GM12878 (cell line): ENCODE results near the gene LRP1B. TPM values are rescaled to one million over a fixed set of nuclear protein-coding genes. Genes with fewer than 3 reads are reported as not detected.

Experiments
- ATAC-seq: fragments of 200-7000 bp; cut with Tn5 transposase; 3 replicates; pipeline ENCODE4 v1.9.1; 2020; ENCODE audit warnings: mild to moderate bottlenecking, moderate library complexity
- BruUV-seq: library from RNA; stranded (reverse); fragments of 400-500 nt; replicated peaks from 2 replicates; lab custom pipeline; 2021; lab: Mats Ljungman, UMichigan
- CTCF ChIA-PET: fragments of 300-600 bp; sonication (Branson Sonifier 250); formaldehyde crosslinking; extraction: SDS; loops from one replicate; lab custom pipeline; 2021; ENCODE audit warnings: inconsistent platforms; lab: Yijun Ruan, JAX
- POLR2A ChIA-PET: fragments of 350-600 bp; formaldehyde crosslinking; extraction: SDS; loops from one replicate; lab custom pipeline; 2021; ENCODE audit warnings: inconsistent platforms; lab: Charles Lee
- RAD21 ChIA-PET: fragments of 300-600 bp; sonication (Branson Sonifier 250); formaldehyde crosslinking; loops from one replicate; lab custom pipeline; 2023; ENCODE audit warnings: antibody characterized with exemption; ENCODE audit not compliant: unreplicated experiment; lab: Charles Lee
- SMC1A ChIA-PET: fragments of 300-600 bp; sonication (Branson Sonifier 250); formaldehyde crosslinking; loops from one replicate; lab custom pipeline; 2023; ENCODE audit not compliant: unreplicated experiment, uncharacterized antibody; lab: Charles Lee
- DNase-seq: peaks from one replicate; pipeline ENCODE4 v3.0.0-alpha.2; 2011; ENCODE audit warnings: low read depth, low spot score
- FAIRE-seq: peaks from 3 replicates; lab custom pipeline; 2011; peaks lifted over from hg19 to GRCh38; lab: Jason Lieb, UNC
- H2AFZ ChIP-seq: 2 replicates; pipeline ENCODE4 v1.6.0; 2011; ENCODE audit warnings: low read depth, low read length, control low read depth; ENCODE audit not compliant: control insufficient read depth
- H3K27ac ChIP-seq: 2 replicates; pipeline ENCODE4 v1.5.1; 2011; ENCODE audit warnings: control low read depth; ENCODE audit not compliant: control insufficient read depth, insufficient read depth
- H3K27me3 ChIP-seq, 2 experiments: replicated peaks in 1 of 2; 2 replicates each; pipeline versions ENCODE4 v1.6.0 to v1.6.1; 2011; ENCODE audit warnings: low read length in 1 of 2; ENCODE audit not compliant: control insufficient read depth in 2 of 2, insufficient read depth in 2 of 2
- H3K36me3 ChIP-seq, 2 experiments: 2 replicates each; pipeline ENCODE4 v1.5.1; 2011; ENCODE audit warnings: low read length in 1 of 2; ENCODE audit not compliant: control insufficient read depth in 2 of 2, insufficient read depth in 2 of 2
- H3K4me1 ChIP-seq: 2 replicates; pipeline ENCODE4 v1.6.1; 2011; ENCODE audit warnings: mild to moderate bottlenecking, low read length, moderate library complexity, mixed read lengths; ENCODE audit not compliant: control insufficient read depth, insufficient read depth
- H3K4me2 ChIP-seq: 2 replicates; pipeline ENCODE4 v1.6.0; 2011; ENCODE audit warnings: control low read depth; ENCODE audit not compliant: control insufficient read depth, insufficient read depth
- H3K4me3 ChIP-seq: fragments of 200-600 bp; sonication (generic); 2 replicates; pipeline ENCODE4 v1.5.1; 2016
- H3K79me2 ChIP-seq: 2 replicates; pipeline ENCODE4 v1.6.0; 2011; ENCODE audit warnings: low read length; ENCODE audit not compliant: control insufficient read depth, insufficient read depth
- H3K9ac ChIP-seq: 2 replicates; pipeline ENCODE4 v1.8.0; 2011; ENCODE audit warnings: low read length, control low read depth, mixed read lengths; ENCODE audit not compliant: control insufficient read depth, insufficient read depth
- H3K9me3 ChIP-seq: replicated peaks from 3 replicates; pipeline ENCODE4 v1.5.1; 2011; ENCODE audit warnings: mild to moderate bottlenecking, low read length; ENCODE audit not compliant: control insufficient read depth, insufficient read depth
- H4K20me1 ChIP-seq: 2 replicates; pipeline ENCODE4 v1.6.0; 2011; ENCODE audit not compliant: control insufficient read depth, insufficient read depth
- EGR1 ChIP-seq, 2 experiments: IDR thresholded peaks; 1 replicate in 1 of 2; 2 replicates in 1 of 2; pipeline ENCODE4 v1.6.1; 2011 to 2012; ENCODE audit warnings: low read depth in 2 of 2, low read length in 2 of 2, borderline replicate concordance in 1 of 2, mild to moderate bottlenecking in 1 of 2, moderate library complexity in 1 of 2
- MAX ChIP-seq: IDR thresholded peaks from 2 replicates; pipeline ENCODE4 v1.6.1; 2012; ENCODE audit warnings: low read depth, low read length, improper control_type of control experiment
- POLR2AphosphoS2 ChIP-seq: IDR thresholded peaks from 2 replicates; pipeline ENCODE4 v1.6.1; 2011; ENCODE audit warnings: low read depth, mild to moderate bottlenecking, low read length, improper control_type of control experiment, moderate library complexity
- ZNF592 ChIP-seq: fragments of 450-650 bp; IDR thresholded peaks from 2 replicates; pipeline ENCODE4 v1.6.1; 2017; ENCODE audit warnings: mild to moderate bottlenecking, moderate library complexity
- WGBS: methylation state at CpG from one replicate; pipeline ENCODE4 v1.1.6; 2016; ENCODE audit warnings: low lambda C conversion rate; ENCODE audit not compliant: insufficient replicate concordance, insufficient coverage; ENCODE audit errors: missing lambda C conversion rate; 5-methylcytosine and 5-hydroxymethylcytosine counted together
- in situ Hi-C: fragments of 300-500 bp; cut with MboI; formaldehyde crosslinking; loops from 9 replicates; pipeline ENCODE4 v1.14.3; 2018; ENCODE audit warnings: mixed read lengths
- intact Hi-C: fragments of 100-400 bp; cut with micrococcal nuclease; formaldehyde crosslinking; loops from one replicate; pipeline ENCODE4 v1.14.2; 2022; ENCODE audit not compliant: unreplicated experiment
- polyA plus RNA-seq, 11 experiments: library from polyadenylated mRNA; depleted of rRNA in 4 of 11; unstranded in 6 of 11; stranded (reverse) in 5 of 11; fragments of >200 nt; fragmentation: Nextera tagmentation in 4 of 11; fragmentation: Illumina TruSeq in 1 of 11; extraction: Ambion mirVana in 4 of 11; extraction: Trizol in 1 of 11; gene quantifications; 1 replicate in 1 of 11; 2 replicates in 10 of 11; pipeline versions ENCODE4 v1.2.1 to v1.2.3, GENCODE V29; 2011 to 2016; ENCODE audit warnings: inconsistent platforms in 2 of 11, missing spikeins in 2 of 11, low read depth in 1 of 11
- total RNA-seq, 4 experiments: library from RNA; depleted of rRNA in 3 of 4; stranded (reverse); fragments of >200 nt in 3 of 4; fragmentation: Illumina TruSeq in 1 of 4; extraction: Trizol in 1 of 4; gene quantifications; 2 replicates each; pipeline versions ENCODE4 v1.2.1 to v1.2.3, GENCODE V29; 2013 to 2021

Gene LRP1B
- total and polyA plus RNA-seq, 10 of the 15 experiments (the other 5 are each of a cell fraction or from before 2014, with no cell fraction given): under 0.01 to 0.06 (median 0.03) TPM; not detected in 5

- Histone ChIP-seq H3K4me3 (no peak overlapping the region), H3K9ac (no peak overlapping the region), H3K4me2 (no peak overlapping the region), H3K36me3 (no peaks in the 10 kb centered on the region), H3K27me3 (no peaks in the 10 kb centered on the region), H3K27ac (no peak overlapping the region), H3K79me2 (no peaks in the 10 kb centered on the region), H4K20me1 (no peaks in the 10 kb centered on the region), H3K4me1 (no peaks in the 10 kb centered on the region), H2AFZ (no peak overlapping the region), H3K9me3 (no peaks in the 10 kb centered on the region)
- FAIRE-seq (no peak), ATAC-seq (no peak), DNase-seq (no peak)
- BruUV-seq: no TSS peak
- in situ Hi-C loops: loop anchor here (10.0 kb wide), 1 partner anchor 276 kb away; no protein-coding TSS in a partner anchor
- ChIA-PET CTCF (no interaction called here), SMC1A (no interaction called here), RAD21 (no interaction called here), POLR2A (no interaction called here)
- no peak for TF ChIP-seq EGR1 (IDR thresholded peaks at IDR 0.05; ENCODE audit: borderline replicate concordance in 1 of 2, low read depth in 2 of 2, low read length in 2 of 2)
- no peak for TF ChIP-seq POLR2AphosphoS2
- no peak for TF ChIP-seq MAX
- no peak for TF ChIP-seq ZNF592
- TF ChIP-seq, all 136 proteins: peak for 0
- intact Hi-C loops: no loop called here
- 29% methylated on average over 1 of the region's 1 CpG for WGBS
These were observed 1541.5 kb downstream of the LRP1B start for GRCh38 chr2:140589273-140589672.
